Trophoblast cell (in vitro differentiated cells and primary cell): ENCODE results near the gene CFAP57.
A peak's percentile ranks its signal among the peaks of the same experiment; 100 is the strongest.

Source experiments
- DNase-seq, 2 donors: peaks; one replicate each; pipeline ENCODE4 v3.0.0-alpha.2; 2016
- H2AFZ ChIP-seq: 2 replicates; pipeline ENCODE4 v1.6.1; 2013; ENCODE audit warnings: low read length, moderate library complexity, mild to moderate bottlenecking; ENCODE audit not compliant: insufficient read depth, poor library complexity
- H2AK5ac ChIP-seq: 2 replicates; pipeline ENCODE4 v1.6.1; 2013; ENCODE audit warnings: mild to moderate bottlenecking, low read length
- H2BK120ac ChIP-seq: 2 replicates; pipeline ENCODE4 v1.6.1; 2013; ENCODE audit warnings: low read length, mild to moderate bottlenecking, moderate library complexity; ENCODE audit not compliant: insufficient read depth, poor library complexity
- H2BK12ac ChIP-seq: 2 replicates; pipeline ENCODE4 v1.6.1; 2013; ENCODE audit warnings: mild to moderate bottlenecking, low read length, moderate library complexity
- H2BK5ac ChIP-seq: 2 replicates; pipeline ENCODE4 v1.6.1; 2013; ENCODE audit warnings: low read length, low read depth, moderate library complexity, mild to moderate bottlenecking; ENCODE audit not compliant: poor library complexity
- H3K14ac ChIP-seq: 2 replicates; pipeline ENCODE4 v1.6.1; 2013; ENCODE audit warnings: mild to moderate bottlenecking, low read length
- H3K18ac ChIP-seq: 2 replicates; pipeline ENCODE4 v1.6.1; 2013; ENCODE audit warnings: mild to moderate bottlenecking, low read length
- H3K23ac ChIP-seq: 2 replicates; pipeline ENCODE4 v1.6.1; 2013; ENCODE audit warnings: low read length
- H3K27ac ChIP-seq: 2 replicates; pipeline ENCODE4 v1.5.1; 2013; ENCODE audit warnings: low read depth, mild to moderate bottlenecking, inconsistent platforms, low read length, moderate library complexity
- H3K27me3 ChIP-seq: 2 replicates; pipeline ENCODE4 v1.6.1; 2013; ENCODE audit warnings: inconsistent platforms, mild to moderate bottlenecking, low read length, moderate library complexity; ENCODE audit not compliant: insufficient read depth
- H3K36me3 ChIP-seq, 2 experiments: 1 replicate in 1 of 2; 2 replicates in 1 of 2; pipeline ENCODE4 v1.6.1; 2013; ENCODE audit warnings: low read length in 2 of 2, mild to moderate bottlenecking in 2 of 2, moderate library complexity in 1 of 2; ENCODE audit not compliant: insufficient read depth in 2 of 2, control insufficient read depth in 1 of 2
- H3K4ac ChIP-seq: 2 replicates; pipeline ENCODE4 v1.6.1; 2013; ENCODE audit warnings: low read depth, mild to moderate bottlenecking, low read length, moderate library complexity
- H3K4me1 ChIP-seq, 2 experiments: 1 replicate in 1 of 2; 2 replicates in 1 of 2; pipeline ENCODE4 v1.6.1; 2013; ENCODE audit warnings: low read length in 2 of 2, mild to moderate bottlenecking in 2 of 2, moderate library complexity in 1 of 2; ENCODE audit not compliant: insufficient read depth in 2 of 2, control insufficient read depth in 1 of 2
- H3K4me2 ChIP-seq: 2 replicates; pipeline ENCODE4 v1.6.1; 2013; ENCODE audit warnings: inconsistent platforms, mild to moderate bottlenecking, low read length, moderate library complexity
- H3K4me3 ChIP-seq: 2 replicates; pipeline ENCODE4 v1.5.1; 2013; ENCODE audit warnings: mild to moderate bottlenecking, low read depth, low read length, inconsistent platforms
- H3K79me1 ChIP-seq: one replicate; pipeline ENCODE4 v1.6.1; 2013; ENCODE audit warnings: low read length
- H3K79me2 ChIP-seq: 2 replicates; pipeline ENCODE4 v1.6.1; 2013; ENCODE audit warnings: low read length, mild to moderate bottlenecking; ENCODE audit not compliant: control insufficient read depth, insufficient read depth, poor library complexity
- H3K9ac ChIP-seq: 2 replicates; pipeline ENCODE4 v1.6.1; 2013; ENCODE audit warnings: mild to moderate bottlenecking, low read length
- H3K9me3 ChIP-seq: 2 replicates; pipeline ENCODE4 v1.6.1; 2013; ENCODE audit warnings: low read depth, mild to moderate bottlenecking, control low read depth, inconsistent platforms, low read length; ENCODE audit not compliant: insufficient read depth
- H4K12ac ChIP-seq: 2 replicates; pipeline ENCODE4 v1.6.1; 2013; ENCODE audit warnings: low read depth, mild to moderate bottlenecking, low read length, moderate library complexity
- H4K8ac ChIP-seq: 2 replicates; pipeline ENCODE4 v1.6.1; 2013; ENCODE audit warnings: low read depth, mild to moderate bottlenecking, low read length, moderate library complexity
- H4K91ac ChIP-seq: one replicate; pipeline ENCODE4 v1.6.1; 2013; ENCODE audit warnings: low read depth, mild to moderate bottlenecking, low read length, moderate library complexity
- WGBS: extraction: QIAGEN DNeasy Blood & Tissue Kit; methylation state at CpG from one replicate; pipeline ENCODE4 v1.1.7; 2013; ENCODE audit warnings: missing lambda C conversion rate; ENCODE audit not compliant: insufficient read length, insufficient coverage; ENCODE audit errors: extremely low coverage; 5-methylcytosine and 5-hydroxymethylcytosine counted together

The CFAP57 gene

DNA sequence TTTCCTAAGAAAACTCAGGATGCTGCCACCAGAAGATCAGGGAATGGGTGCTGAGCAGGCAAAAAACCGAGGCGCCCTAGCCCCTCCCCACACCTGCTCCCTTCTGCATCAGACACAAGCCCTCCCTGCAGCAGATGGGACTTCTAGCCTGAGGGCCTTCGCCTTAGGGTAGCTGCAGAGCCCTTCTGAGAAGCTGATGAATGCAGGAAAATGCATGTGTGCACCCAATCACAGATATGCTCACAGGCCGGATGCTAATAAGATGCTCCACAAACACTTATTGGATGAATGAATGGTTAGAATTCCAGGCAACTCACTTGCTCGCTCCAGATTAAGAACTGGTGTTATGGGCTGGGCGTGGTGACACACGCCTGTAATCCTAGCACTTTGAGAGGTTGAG, 120.1 kb downstream of the CFAP57 start:
- no peak overlapping the region for H4K8ac ChIP-seq
- H2AFZ ChIP-seq, result no peak overlapping the region
- H3K23ac ChIP-seq, result no peak overlapping the region
- H3K36me3 ChIP-seq, result no peaks in the 10 kb centered on the region
- no peak overlapping the region for H2BK5ac ChIP-seq
- no peak overlapping the region for H3K4me2 ChIP-seq
- WGBS, result no CpG with 5 or more reads among the region's 7 CpGs
- no peak overlapping the region for H3K4ac ChIP-seq
- no peak overlapping the region for H2BK120ac ChIP-seq
- no peaks in the 10 kb centered on the region for H3K27me3 ChIP-seq
- H3K79me2 ChIP-seq, result no peaks in the 10 kb centered on the region
- H3K18ac ChIP-seq, result no peak overlapping the region
- no peak overlapping the region for H4K91ac ChIP-seq
- no peak overlapping the region for H3K14ac ChIP-seq
- H3K4me1 ChIP-seq, result no peaks in the 10 kb centered on the region
- no peak overlapping the region for H2BK12ac ChIP-seq
- no peak overlapping the region for H2AK5ac ChIP-seq
- peak in 1 of 2 donors; percentile 58 for DNase-seq
- H3K27ac ChIP-seq, result no peak overlapping the region
- no peaks in the 10 kb centered on the region for H3K9me3 ChIP-seq
- no peak overlapping the region for H3K4me3 ChIP-seq
- no peaks in the 10 kb centered on the region for H3K79me1 ChIP-seq
- no peak overlapping the region for H3K9ac ChIP-seq
- no peak overlapping the region for H4K12ac ChIP-seq

DNA sequence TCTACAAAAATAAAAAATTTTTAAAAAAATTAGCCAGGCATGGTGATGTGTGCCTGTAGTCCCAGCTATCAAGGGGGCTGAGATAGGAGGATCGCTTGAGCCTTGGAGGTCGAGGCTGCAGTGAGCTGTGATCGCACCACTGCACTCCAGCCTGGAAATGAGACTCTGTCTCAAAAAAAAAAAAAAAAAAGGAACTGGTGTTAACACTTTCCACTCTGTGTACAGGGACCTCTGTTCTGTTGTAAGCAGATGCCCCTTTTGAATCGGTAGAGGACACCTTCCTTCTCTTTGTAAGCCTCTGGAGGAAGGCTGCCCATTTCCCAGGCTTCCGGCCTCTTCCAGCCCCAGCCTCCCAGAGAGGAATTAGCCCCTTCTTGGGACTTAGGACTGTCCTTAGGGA, 120.5 kb downstream of the CFAP57 start:
- no peak overlapping the region for H3K4me2 ChIP-seq
- H3K27me3 ChIP-seq, result no peaks in the 10 kb centered on the region
- no peak overlapping the region for H3K27ac ChIP-seq
- no peak overlapping the region for H3K4me3 ChIP-seq
- H2BK120ac ChIP-seq, result no peak overlapping the region
- no peak overlapping the region for H3K9ac ChIP-seq
- H4K12ac ChIP-seq, result no peak overlapping the region
- no peak for DNase-seq
- H2BK12ac ChIP-seq, result no peak overlapping the region
- no peaks in the 10 kb centered on the region for H3K36me3 ChIP-seq
- H4K8ac ChIP-seq, result no peak overlapping the region
- H4K91ac ChIP-seq, result no peak overlapping the region
- no peak overlapping the region for H3K14ac ChIP-seq
- H2AK5ac ChIP-seq, result no peak overlapping the region
- no peaks in the 10 kb centered on the region for H3K4me1 ChIP-seq
- no CpG with 5 or more reads among the region's 5 CpGs for WGBS
- no peaks in the 10 kb centered on the region for H3K79me1 ChIP-seq
- H2AFZ ChIP-seq, result no peak overlapping the region
- H3K79me2 ChIP-seq, result no peaks in the 10 kb centered on the region
- no peak overlapping the region for H3K18ac ChIP-seq
- no peak overlapping the region for H3K23ac ChIP-seq
- H3K9me3 ChIP-seq, result no peaks in the 10 kb centered on the region
- H3K4ac ChIP-seq, result no peak overlapping the region
- no peak overlapping the region for H2BK5ac ChIP-seq

- Histone ChIP-seq H4K8ac (no peak overlapping the region), H3K4me2 (no peak overlapping the region), H3K4me1 (no peaks in the 10 kb centered on the region), H4K91ac (no peak overlapping the region), H2AK5ac (no peak overlapping the region), H2BK120ac (no peak overlapping the region), H3K18ac (no peak overlapping the region), H4K12ac (no peak overlapping the region), H2AFZ (no peak overlapping the region), H3K9ac (no peak overlapping the region), H3K23ac (no peak overlapping the region), H3K27ac (no peak overlapping the region), H3K79me1 (no peaks in the 10 kb centered on the region), H2BK12ac (no peak overlapping the region), H3K14ac (no peak overlapping the region), H3K4ac (no peak overlapping the region), H3K9me3 (no peaks in the 10 kb centered on the region), H3K36me3 (no peaks in the 10 kb centered on the region), H3K79me2 (no peaks in the 10 kb centered on the region), H3K4me3 (no peak overlapping the region), H3K27me3 (no peaks in the 10 kb centered on the region), H2BK5ac (no peak overlapping the region)
- no peak for DNase-seq
- WGBS, result no CpG with 5 or more reads among the region's 2 CpGs
Measured at GRCh38 chr1:43293176-43293575, 121.0 kb downstream of the CFAP57 start.

DNA sequence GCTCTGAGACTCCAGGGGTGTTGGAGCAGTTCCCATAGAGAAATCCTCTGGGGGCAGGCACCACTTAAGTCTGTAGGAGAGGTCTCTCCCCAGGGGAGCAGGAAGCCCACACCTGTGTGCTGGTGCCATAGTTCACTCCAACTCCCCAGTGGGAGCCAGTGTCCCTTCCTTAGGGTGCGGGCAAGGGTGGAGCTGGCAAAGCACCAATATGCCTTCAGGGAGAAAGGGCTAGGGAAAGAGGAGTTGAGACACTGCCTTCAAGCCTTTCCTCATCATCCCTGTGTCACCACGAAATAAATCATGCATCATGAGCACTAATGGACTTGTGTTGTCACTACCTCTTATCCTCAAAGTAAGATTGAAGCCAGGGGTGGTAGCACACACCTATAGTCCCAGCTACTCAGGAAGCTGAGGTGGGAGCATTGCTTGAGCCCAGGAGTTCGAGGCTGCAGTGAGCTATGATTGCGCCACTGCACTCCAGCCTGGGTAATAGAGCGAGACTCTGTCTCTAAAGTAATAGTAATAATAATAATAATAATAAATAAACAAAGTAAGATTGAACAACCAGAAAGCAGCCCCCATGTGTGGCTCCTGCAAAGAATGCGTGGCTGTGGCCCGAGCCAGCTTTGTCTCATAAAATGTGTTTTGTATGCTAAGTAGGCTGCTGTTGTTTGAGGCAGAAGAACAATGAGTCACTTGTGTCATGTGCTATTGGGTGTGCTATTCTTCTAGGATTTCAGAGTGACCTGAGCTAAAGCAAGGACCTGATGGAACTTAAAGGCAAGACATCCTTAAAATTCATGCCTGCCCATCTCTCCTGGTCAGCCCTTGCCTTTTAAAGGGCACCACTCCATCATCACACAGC, 122.0 kb downstream of the CFAP57 start:
- H3K79me1 ChIP-seq, result no peaks in the 10 kb centered on the region

More for the DNA sequence above, 122.0 kb downstream of the CFAP57 start:
- Histone ChIP-seq H3K4me1 (no peaks in the 10 kb centered on the region), H3K79me2 (no peaks in the 10 kb centered on the region), H4K91ac (no peak overlapping the region), H3K27ac (no peak overlapping the region), H3K4me2 (no peak overlapping the region), H3K23ac (no peak overlapping the region), H3K36me3 (no peaks in the 10 kb centered on the region), H2BK120ac (no peak overlapping the region), H3K4ac (no peak overlapping the region), H3K27me3 (no peaks in the 10 kb centered on the region), H3K9ac (no peak overlapping the region), H3K14ac (no peak overlapping the region), H2AFZ (no peak overlapping the region), H4K12ac (no peak overlapping the region), H2BK12ac (no peak overlapping the region), H3K9me3 (no peaks in the 10 kb centered on the region), H2BK5ac (no peak overlapping the region), H3K18ac (no peak overlapping the region), H4K8ac (no peak overlapping the region), H3K4me3 (no peak overlapping the region), H2AK5ac (no peak overlapping the region)
- no CpG with 5 or more reads among the region's 7 CpGs for WGBS
- peak in 1 of 2 donors; percentile 12 for DNase-seq
